ENCODE results near the gene MYMX. TPM values are rescaled to one million over a fixed set of nuclear protein-coding genes. Genes with fewer than 3 reads are reported as not detected.

The MYMX gene
- total and polyA plus RNA-seq, 2 of the 13 experiments (the other 11 are each of a cell fraction or from before 2014, with no cell fraction given), result not detected

- TF ChIP-seq ZFP82 (CRISPR knock-in tag; IDR thresholded peaks at IDR 0.05; ENCODE audit: borderline replicate concordance), result 0 out of 2 replicates have a peak, but pooled peaks have one; percentile 45
- TF ChIP-seq HMGXB4 (CRISPR knock-in tag; IDR thresholded peaks at IDR 0.05; ENCODE audit: borderline replicate concordance in 1 of 2, low read depth in 1 of 2), result peak; percentile 97 to 99
- TF ChIP-seq ZNF124 (CRISPR knock-in tag; IDR thresholded peaks at IDR 0.05), result no peak
- peak; percentile 90 for TF ChIP-seq TAF15 (IDR thresholded peaks at IDR 0.05; ENCODE audit: low read depth, low read length, poor library complexity, severe bottlenecking)
- TF ChIP-seq RFX3 (CRISPR knock-in tag; IDR thresholded peaks at IDR 0.05), result 0 out of 2 replicates have a peak, but pooled peaks have one; percentile 15
- TF ChIP-seq ZKSCAN1 (IDR thresholded peaks at IDR 0.05; ENCODE audit: low read length), result no peak
- TF ChIP-seq ZNF207 (IDR thresholded peaks at IDR 0.05; ENCODE audit: borderline replicate concordance), result no peak
- peak; percentile 19; the same call in 1 of the 2 replicates for TF ChIP-seq ETV5 (CRISPR knock-in tag; IDR thresholded peaks at IDR 0.05; ENCODE audit: borderline replicate concordance)
- no peak; the same call in 1 of the 2 replicates for TF ChIP-seq BRD4 (CRISPR knock-in tag; IDR thresholded peaks at IDR 0.05)
- no peak for TF ChIP-seq TFAP4 (IDR thresholded peaks at IDR 0.05; ENCODE audit: borderline replicate concordance, low read depth)
- TF ChIP-seq ZNF672 (CRISPR knock-in tag; IDR thresholded peaks at IDR 0.05), result no peak
- TF ChIP-seq ZFP1 (CRISPR knock-in tag; IDR thresholded peaks at IDR 0.05), result no peak
- TF ChIP-seq PAX8 (CRISPR knock-in tag; IDR thresholded peaks at IDR 0.05; ENCODE audit: borderline replicate concordance), result no peak; the same call in 1 of the 2 replicates
- no peak for TF ChIP-seq PCBP2 (optimal IDR thresholded peaks at IDR 0.05; ENCODE audit: low read depth, low read length, poor library complexity, severe bottlenecking)
- TF ChIP-seq FUBP1 (CRISPR knock-in tag; IDR thresholded peaks at IDR 0.05; ENCODE audit: borderline replicate concordance), result no peak
- 0 out of 2 replicates have a peak, but pooled peaks have one; percentile 37 for TF ChIP-seq ZBTB34 (CRISPR knock-in tag; IDR thresholded peaks at IDR 0.05)
- TF ChIP-seq ZNF275 (CRISPR knock-in tag; IDR thresholded peaks at IDR 0.05; ENCODE audit: borderline replicate concordance), result peak; percentile 82; the same call in 1 of the 2 replicates
- peak; percentile 85; the same call in 1 of the 2 replicates for TF ChIP-seq ZNF800 (CRISPR knock-in tag; IDR thresholded peaks at IDR 0.05)
Observed at GRCh38 chr6:44237813-44238433, 21.2 kb downstream of the MYMX start (continued).
